ENCODE results near the gene NPR3. TPM values are rescaled to one million over a fixed set of nuclear protein-coding genes. Genes with fewer than 3 reads are reported as not detected.

Gene NPR3
- polyA plus RNA-seq, 1 experiment: 4.4 TPM

DNA sequence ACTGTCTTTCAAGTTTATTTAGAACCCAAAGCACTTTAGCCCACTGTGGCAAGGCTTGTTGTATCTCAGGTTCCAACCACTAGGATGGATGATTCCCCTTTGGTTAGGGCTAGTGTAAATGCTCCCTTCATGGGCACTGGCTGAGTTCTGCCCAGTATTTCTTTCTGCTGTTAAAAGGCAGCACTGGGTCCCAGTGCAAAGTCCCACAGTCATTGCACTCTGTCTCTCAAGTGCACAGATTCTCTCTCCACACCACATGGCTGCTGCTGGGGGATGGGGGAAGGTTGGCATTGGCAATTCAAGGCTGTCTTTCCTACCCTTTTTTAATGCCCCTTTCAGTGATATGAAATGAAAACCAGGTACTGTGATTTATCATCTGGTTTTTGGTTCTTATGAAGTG lies 7.2 kb upstream of the NPR3 start:
- CTCF ChIA-PET: no interaction called here
- POLR2A ChIA-PET: no interaction called here
- H3K9me3 ChIP-seq (ENCODE audit: control insufficient read depth, insufficient read depth, low read length): no peaks in the 10 kb centered on the region
- no peaks in the 10 kb centered on the region for H3K27me3 ChIP-seq (ENCODE audit: control insufficient read depth, insufficient read depth, low read length)
- no peak overlapping the region for H3K27ac ChIP-seq (ENCODE audit: low read depth, low read length)
- no peak for TF ChIP-seq CTCF (IDR thresholded peaks at IDR 0.05; ENCODE audit: low read depth, low read length)
- no peak overlapping the region for H3K4me3 ChIP-seq (ENCODE audit: low read depth, low read length)
- DNase-seq (ENCODE audit: low read depth, low spot score): no peak

DNA sequence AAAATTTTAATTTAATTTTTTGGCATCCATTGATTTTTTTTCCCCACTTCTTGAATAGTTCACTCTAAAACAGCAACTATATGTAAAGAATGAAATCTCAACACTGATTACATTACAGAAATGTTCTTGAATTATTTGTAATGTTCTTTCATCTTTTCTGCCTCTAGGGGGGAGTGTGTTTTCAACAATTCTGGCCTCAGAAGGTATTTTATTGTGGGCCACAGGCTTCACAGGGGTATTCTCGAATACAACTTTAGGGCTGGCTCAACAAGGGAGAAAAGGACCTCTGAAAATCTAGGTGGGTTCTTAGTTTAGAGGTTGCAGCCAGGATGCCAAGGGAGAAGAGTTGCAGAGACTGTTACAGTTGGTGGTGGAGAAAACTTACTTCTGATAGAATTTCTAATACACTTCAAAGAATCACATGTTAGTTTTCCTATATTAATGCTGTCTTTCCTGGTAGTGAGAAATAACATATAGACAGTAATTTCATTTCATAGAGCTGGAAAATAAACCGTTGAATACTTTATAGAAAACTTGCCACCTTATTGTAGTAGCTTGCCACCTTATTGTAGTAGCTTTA lies 3.6 kb upstream of the NPR3 start:
- ChIA-PET CTCF (interaction anchor here (0.6 to 3.6 kb wide), 38 partner anchors 16 to 723 kb away, joined by 3 to 30 read pairs (median 3); no protein-coding TSS in a partner anchor), POLR2A (no interaction called here)
- DNase-seq (ENCODE audit: low read depth, low spot score): no peak
- Histone ChIP-seq H3K27ac (ENCODE audit: low read depth, low read length) (no peak overlapping the region), H3K27me3 (ENCODE audit: control insufficient read depth, insufficient read depth, low read length) (peaks cover 7% of the 10 kb centered on the region), H3K4me3 (ENCODE audit: low read depth, low read length) (no peak overlapping the region), H3K9me3 (ENCODE audit: control insufficient read depth, insufficient read depth, low read length) (no peaks in the 10 kb centered on the region; the same call in 1 of the 2 replicates)
- TF ChIP-seq CTCF (IDR thresholded peaks at IDR 0.05; ENCODE audit: low read depth, low read length): peak; percentile 65

- H3K27me3 ChIP-seq (ENCODE audit: control insufficient read depth, insufficient read depth, low read length): peaks cover 8% of the 10 kb centered on the region
- H3K9me3 ChIP-seq (ENCODE audit: control insufficient read depth, insufficient read depth, low read length): no peaks in the 10 kb centered on the region; the same call in 1 of the 2 replicates
- CTCF ChIA-PET: interaction anchor here (0.6 to 3.6 kb wide), 16 partner anchors 28 to 715 kb away, joined by 3 to 30 read pairs (median 4); no protein-coding TSS in a partner anchor
- H3K4me3 ChIP-seq (ENCODE audit: low read depth, low read length): no peak overlapping the region
- TF ChIP-seq CTCF (IDR thresholded peaks at IDR 0.05; ENCODE audit: low read depth, low read length): no peak
- H3K27ac ChIP-seq (ENCODE audit: low read depth, low read length): no peak overlapping the region
- POLR2A ChIA-PET: no interaction called here
- no peak for DNase-seq (ENCODE audit: low read depth, low spot score)
Observed at GRCh38 chr5:32708949-32709348, 2.2 kb upstream of the NPR3 start.

- no peaks in the 10 kb centered on the region; the same call in 1 of the 2 replicates for H3K9me3 ChIP-seq (ENCODE audit: control insufficient read depth, insufficient read depth, low read length)
- peak overlapping the region; percentile 31 for H3K27ac ChIP-seq (ENCODE audit: low read depth, low read length)
- peak; percentile 82 for TF ChIP-seq CTCF (IDR thresholded peaks at IDR 0.05; ENCODE audit: low read depth, low read length)
- ChIA-PET POLR2A (interaction anchor here (0.5 to 1.6 kb wide), 2 partner anchors 50 to 523 kb away, joined by 3 to 4 read pairs; no protein-coding TSS in a partner anchor), CTCF (interaction anchor here (0.7 to 3.6 kb wide), 13 partner anchors 43 to 713 kb away, joined by 3 to 30 read pairs (median 4); no protein-coding TSS in a partner anchor)
- H3K27me3 ChIP-seq (ENCODE audit: control insufficient read depth, insufficient read depth, low read length): peaks cover 8% of the 10 kb centered on the region
- peak overlapping the region; percentile 79 for H3K4me3 ChIP-seq (ENCODE audit: low read depth, low read length)
- DNase-seq (ENCODE audit: low read depth, low spot score): no peak
Observed at GRCh38 chr5:32709750-32710549, 1.2 kb upstream of the NPR3 start.

- Histone ChIP-seq H3K4me3 (ENCODE audit: low read depth, low read length) (peak overlapping the region; percentile 79), H3K27me3 (ENCODE audit: control insufficient read depth, insufficient read depth, low read length) (peaks cover 8% of the 10 kb centered on the region), H3K9me3 (ENCODE audit: control insufficient read depth, insufficient read depth, low read length) (no peaks in the 10 kb centered on the region; the same call in 1 of the 2 replicates), H3K27ac (ENCODE audit: low read depth, low read length) (no peak overlapping the region)
- TF ChIP-seq CTCF (IDR thresholded peaks at IDR 0.05; ENCODE audit: low read depth, low read length): no peak
- ChIA-PET CTCF (interaction anchor here (0.6 to 1.2 kb wide), 3 partner anchors 181 to 713 kb away, joined by 3 read pairs; no protein-coding TSS in a partner anchor), POLR2A (interaction anchor here (0.6 to 1.6 kb wide), 4 partner anchors 15 to 477 kb away, joined by 3 to 4 read pairs (median 4); no protein-coding TSS in a partner anchor)
- no peak for DNase-seq (ENCODE audit: low read depth, low spot score)
Observed at GRCh38 chr5:32711362-32711680, 200 bp downstream of the NPR3 start.
